Dermis blood vessel endothelial cell (primary cell): ENCODE data around the gene NFKBIA. TPM values are rescaled to one million over a fixed set of nuclear protein-coding genes. Genes with fewer than 3 reads are reported as not detected.
A peak's percentile ranks its signal among the peaks of the same experiment; 100 is the strongest.
"Not testable (repeated sequence)": the region's sequence is repeated elsewhere in the genome, so short reads cannot be mapped to it uniquely, and the experiment has no call there.

Source experiments
- DNase-seq: peaks from one replicate; pipeline ENCODE4 v3.0.0; 2010
- total RNA-seq: library from RNA; depleted of rRNA; stranded (reverse); fragments of >200 nt; gene quantifications from 2 replicates; pipeline ENCODE4 v1.2.3, GENCODE V29; 2014

The NFKBIA gene
- total RNA-seq, 1 donor from 2014 or later, result 262 TPM

- DNase-seq, result no peak
Measured at GRCh38 chr14:35389315-35389667, 15.3 kb downstream of the NFKBIA start.

DNA sequence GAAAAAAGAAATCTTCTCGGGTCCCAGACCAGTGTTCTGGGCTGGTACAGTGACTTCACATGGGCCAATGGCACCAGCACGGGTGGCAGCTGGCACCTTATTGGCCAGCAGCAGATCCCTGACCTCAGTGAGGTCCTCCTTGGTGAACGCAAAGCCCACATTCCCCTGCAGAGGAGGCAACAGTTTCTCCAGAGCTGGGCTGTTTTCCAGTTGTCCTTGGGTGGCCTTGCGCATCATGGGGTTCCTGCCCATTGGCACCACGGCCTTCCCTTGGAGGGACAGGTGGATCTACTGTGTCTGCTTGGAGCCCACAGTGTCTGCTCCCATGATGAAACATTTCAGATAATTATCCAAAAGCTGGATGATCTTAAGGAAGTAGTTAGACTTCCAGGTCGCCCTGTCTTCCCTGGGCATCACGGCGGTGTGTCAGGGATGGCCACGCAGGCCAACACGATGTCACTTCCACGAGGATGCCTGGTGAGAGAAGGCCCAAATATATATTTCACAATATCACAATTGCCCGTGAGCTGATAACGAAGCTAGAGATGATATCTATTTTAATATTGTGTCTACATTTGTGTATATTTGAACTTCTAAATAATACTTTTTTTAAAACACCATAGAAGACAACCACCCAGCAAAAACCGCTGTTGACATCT lies 15.8 kb downstream of the NFKBIA start:
- DNase-seq, result no peak

- DNase-seq, result no peak
Measured at GRCh38 chr14:35387713-35388579, 16.6 kb downstream of the NFKBIA start.

GRCh38 chr14:35387219-35387618 lies 17.3 kb downstream of the NFKBIA start:
- no peak for DNase-seq

GRCh38 chr14:35386673-35387125 lies 17.9 kb downstream of the NFKBIA start:
- no peak for DNase-seq

- DNase-seq, result no peak
Measured at GRCh38 chr14:35385042-35385839, 19.3 kb downstream of the NFKBIA start.

GRCh38 chr14:35384455-35385041 lies 20.0 kb downstream of the NFKBIA start:
- peak; percentile 93 for DNase-seq

DNA sequence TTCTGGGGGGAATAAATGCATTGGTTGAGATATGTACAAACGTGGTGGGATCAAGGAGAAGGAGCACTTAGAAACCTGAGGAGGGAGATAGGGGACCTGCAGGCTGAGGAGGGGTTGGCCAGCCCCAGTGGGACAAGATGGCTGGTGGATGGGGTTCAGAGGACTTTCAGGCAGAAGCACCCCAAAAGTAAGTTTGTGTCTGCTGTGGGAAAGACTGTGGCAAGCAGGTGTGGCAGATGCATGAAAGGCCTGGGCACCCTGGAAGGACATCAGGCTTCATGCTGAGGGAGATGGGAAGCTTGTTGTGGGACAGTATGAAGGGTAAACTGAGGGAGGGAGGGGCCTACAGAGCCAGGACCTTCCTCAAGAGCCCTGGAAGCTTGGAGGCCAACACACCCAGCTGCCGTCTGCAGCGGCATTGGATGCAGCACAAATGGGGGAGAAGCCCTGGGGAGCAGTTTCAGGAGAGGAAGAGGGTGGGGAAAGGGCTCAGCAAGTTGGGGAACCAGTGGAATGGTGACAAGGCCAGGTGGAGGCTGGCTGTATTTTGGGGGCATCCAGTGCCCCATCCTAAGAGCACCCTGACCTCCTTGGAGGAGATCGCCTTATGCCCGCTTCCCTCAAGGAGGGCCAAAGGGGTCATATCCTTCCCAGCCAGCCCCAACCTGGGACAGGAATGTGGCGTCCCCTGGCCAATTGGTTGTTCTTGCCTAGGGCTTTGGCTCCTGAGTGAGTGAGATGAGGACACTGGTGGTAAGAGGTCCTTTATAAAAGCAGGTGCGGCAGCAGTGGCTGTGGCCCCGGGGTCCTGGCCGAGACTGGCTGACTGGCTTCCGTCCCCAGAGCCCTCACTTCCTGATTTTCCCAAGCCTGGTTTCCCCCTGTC lies 20.7 kb downstream of the NFKBIA start:
- no peak for DNase-seq

- DNase-seq, result no peak
Measured at GRCh38 chr14:35380794-35381193, 23.8 kb downstream of the NFKBIA start.

- not testable (repeated sequence) for DNase-seq
Measured at GRCh38 chr14:35379234-35379933, 25.2 kb downstream of the NFKBIA start.

GRCh38 chr14:35378425-35379233 lies 25.9 kb downstream of the NFKBIA start:
- no peak for DNase-seq

- no peak for DNase-seq
Measured at GRCh38 chr14:35375558-35376025, 29.0 kb downstream of the NFKBIA start.

- peak; percentile 65 for DNase-seq
Measured at GRCh38 chr14:35374263-35374712, 30.3 kb downstream of the NFKBIA start.

GRCh38 chr14:35373208-35373607 lies 31.3 kb downstream of the NFKBIA start:
- not testable (repeated sequence) for DNase-seq

GRCh38 chr14:35370969-35371368 lies 33.6 kb downstream of the NFKBIA start:
- DNase-seq, result no peak

GRCh38 chr14:35369701-35370191 lies 34.8 kb downstream of the NFKBIA start:
- peak; percentile 86 for DNase-seq

DNA sequence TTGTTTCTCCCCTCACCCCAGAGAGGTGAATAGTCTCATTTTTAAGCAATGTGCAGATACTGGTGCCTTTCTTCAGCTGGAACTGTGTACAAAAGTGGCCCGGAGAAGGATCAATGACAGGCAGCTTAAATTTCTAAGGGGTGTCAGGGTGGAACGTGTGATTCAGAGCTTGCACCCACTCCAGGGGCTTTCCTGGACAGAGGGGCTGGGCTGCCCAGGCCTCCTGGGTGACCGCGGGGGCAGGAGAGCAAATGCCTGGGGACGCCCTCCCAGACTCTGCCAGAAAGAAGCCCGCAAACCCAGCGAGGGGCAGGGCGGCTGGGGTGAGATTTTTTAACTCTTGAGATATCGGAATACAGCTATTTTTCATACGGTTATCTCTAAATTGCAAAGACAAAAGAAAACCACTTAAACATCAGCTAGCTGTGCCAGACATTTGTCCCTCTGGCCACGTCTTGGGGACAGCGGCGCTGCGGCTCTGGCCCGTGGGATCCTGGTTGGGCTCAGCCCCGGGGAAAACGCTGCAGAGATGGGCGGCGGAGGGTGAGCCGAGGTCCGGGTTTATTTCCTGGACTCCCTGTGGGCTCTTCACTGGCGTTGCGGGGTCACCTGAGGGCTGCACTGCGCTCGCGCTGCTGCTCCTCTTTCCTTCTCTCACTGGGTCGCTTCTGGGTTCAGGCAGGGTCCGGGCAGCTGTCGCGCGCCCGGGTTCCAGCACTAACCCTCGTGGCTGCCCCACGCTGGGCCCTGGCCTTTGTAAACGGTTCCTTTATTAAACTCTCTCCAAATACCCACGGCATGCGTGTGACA lies 35.8 kb downstream of the NFKBIA start:
- no peak for DNase-seq

GRCh38 chr14:35368139-35368460 lies 36.4 kb downstream of the NFKBIA start:
- DNase-seq, result no peak

- DNase-seq, result no peak
Measured at GRCh38 chr14:35367056-35367372, 37.5 kb downstream of the NFKBIA start.
